Muscle of back (tissue), 11 donors: ENCODE data around the gene MXI1. TPM values are rescaled to one million over a fixed set of nuclear protein-coding genes. Genes with fewer than 3 reads are reported as not detected.
"Not testable (repeated sequence)": the region's sequence is repeated elsewhere in the genome, so short reads cannot be mapped to it uniquely, and the experiment has no call there.

Experiments used
- DNase-seq, 3 donors: peaks; one replicate each; pipeline versions ENCODE4 v3.0.0 to v3.0.0-alpha.2; 2013
- polyA plus RNA-seq, 10 donors: library from polyadenylated mRNA; unstranded; fragments of 120-200 nt; gene quantifications; one replicate each; pipeline ENCODE4 v1.2.1, GENCODE V29; 2013; ENCODE audit not compliant: insufficient read length in 10 of 10

Gene MXI1
- polyA plus RNA-seq, 10 donors, result 17.8 to 39.3 (median 23.6) TPM

DNA sequence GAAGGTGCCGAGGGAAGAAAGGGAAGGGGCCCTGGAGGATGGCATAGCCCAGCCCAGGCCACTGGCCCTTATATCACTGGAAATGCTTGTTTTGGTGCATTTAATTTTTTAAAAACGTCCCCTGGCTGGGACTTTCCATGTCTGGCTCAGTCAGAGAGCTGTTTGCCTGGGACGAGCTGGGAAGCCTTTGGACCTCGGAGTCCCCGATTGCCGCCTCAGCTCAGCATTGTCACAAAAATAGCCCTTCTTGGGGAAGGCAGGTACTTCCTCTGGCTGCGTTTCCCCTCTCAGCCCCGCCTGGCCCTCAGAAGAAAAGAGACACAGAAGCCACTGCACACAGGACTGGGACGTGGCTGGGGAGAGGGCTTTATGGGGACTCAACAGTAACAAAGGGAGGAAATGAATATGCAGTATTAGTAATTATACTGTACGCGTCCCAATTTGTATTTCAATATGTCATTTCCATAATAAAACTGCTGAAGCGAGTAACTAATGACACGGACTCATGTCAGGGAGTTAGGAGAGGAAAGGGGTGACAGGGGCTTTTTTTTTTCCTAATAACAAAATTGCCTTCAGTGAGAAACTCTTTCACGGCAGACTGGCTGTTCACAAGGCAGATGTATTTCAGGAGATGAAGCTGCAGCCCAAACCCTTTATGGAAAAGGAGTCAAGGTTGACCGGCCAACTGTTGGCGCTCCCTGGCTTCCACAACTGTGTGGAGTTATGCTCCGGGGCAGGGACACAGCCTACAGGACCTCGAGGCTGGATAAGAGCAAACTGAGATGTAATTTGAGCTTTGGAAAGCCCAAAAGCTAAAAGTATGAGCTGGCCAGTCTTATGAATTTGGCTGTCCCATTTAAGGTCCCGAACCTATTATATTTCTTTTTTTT is 31.0 kb upstream of the MXI1 start:
- DNase-seq, result no peak

DNA sequence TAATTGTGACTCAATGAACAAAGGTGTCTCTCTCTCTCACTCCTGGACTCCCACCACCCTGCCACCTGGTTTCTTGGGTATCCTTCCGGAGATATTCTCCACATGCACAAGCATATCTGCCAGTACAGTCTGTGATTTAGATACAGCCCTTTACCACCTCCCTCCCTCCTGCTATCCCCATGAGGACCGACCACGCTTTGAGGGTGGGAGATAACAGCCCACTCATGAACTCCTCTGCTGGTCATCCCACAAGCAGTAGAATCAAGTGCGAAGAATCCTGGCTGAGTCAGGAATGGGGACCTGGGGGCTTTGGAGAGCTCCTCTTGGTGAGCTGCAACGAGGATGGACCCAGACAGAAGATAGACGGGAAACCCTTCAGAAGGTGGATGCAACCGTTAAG is 28.2 kb upstream of the MXI1 start:
- no peak for DNase-seq

DNA sequence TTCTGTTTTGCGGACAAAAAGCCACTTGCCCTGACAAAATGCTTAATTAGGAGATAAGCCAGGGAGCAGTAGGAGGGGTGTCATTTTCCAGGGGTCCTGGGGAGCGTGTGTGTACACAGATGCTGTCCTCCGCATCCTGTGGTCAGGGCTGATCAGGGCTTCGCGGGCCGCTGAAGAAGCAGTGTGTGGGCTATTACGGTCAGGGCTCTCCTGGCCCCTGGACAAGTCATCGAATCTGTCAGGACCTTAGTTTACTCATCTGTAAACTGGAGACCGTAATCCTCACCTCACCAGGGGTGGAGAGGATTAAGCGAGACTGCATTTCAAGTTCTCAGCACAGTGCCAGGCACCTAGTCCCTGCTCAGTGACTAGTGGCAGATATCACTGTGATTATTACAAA is 26.0 kb upstream of the MXI1 start:
- no peak for DNase-seq

DNA sequence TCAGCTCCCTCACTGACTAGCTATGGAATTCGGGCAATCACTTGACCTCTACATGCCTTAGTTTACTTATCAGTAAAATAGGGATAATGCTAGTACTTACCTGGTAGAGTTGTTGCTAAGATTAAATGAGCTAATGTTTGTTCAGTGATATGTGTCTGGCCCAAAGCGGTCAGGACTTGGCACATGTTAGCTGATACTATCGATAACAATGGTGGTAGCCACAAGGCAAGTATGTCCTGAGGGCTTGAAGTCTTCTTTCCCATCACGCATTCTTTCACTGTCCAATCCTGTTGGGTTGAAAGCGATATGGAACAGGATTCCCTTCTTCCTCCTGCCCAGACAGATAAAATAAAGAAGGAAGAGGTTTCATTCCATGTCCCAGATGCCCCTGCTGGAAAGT is 25.5 kb upstream of the MXI1 start:
- no peak for DNase-seq

DNA sequence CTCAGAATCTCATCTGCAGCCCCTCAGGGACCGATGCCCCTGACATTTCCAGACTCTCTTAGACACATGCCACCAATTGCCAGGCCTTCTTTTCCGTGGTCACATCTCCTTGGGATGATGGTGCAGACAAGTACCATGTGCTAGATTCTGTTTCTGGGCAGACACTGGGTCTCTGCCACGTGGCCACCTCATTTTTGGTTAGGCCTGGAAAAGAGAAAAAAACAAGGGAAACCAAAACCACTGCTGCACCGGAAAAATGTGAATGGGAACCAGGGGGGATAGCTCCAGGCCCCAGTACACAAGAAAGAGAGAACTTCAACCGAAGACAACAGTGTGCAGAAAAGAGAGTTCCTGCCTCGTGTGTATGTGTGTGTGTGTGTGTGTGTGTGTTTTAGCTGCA is 23.0 kb upstream of the MXI1 start:
- DNase-seq, result no peak

DNA sequence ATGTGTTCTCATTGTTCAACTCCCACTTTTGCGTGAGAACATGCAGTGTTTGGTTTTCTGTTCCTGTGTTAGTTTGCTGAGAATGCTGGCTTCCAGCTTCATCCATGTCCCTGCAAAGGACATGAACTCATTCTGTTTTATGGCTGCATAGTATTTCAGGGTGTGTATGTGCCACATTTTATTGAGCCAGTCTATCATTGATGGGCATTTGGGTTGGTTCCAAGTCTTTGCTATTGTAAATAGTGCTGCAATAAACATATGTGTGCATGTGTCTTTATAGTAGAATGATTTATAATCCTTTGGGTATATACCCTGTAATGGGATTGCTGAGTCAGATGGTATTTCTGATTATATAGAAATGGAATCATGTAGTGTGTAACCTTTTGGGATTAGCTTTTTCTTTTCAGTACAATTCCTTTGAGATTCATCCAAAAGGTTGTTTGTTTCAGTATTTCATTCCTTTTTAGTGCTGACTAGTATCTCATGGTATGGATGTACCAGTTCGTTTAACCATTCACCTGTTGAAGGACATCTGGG is 21.7 kb upstream of the MXI1 start:
- not testable (repeated sequence) for DNase-seq

DNA sequence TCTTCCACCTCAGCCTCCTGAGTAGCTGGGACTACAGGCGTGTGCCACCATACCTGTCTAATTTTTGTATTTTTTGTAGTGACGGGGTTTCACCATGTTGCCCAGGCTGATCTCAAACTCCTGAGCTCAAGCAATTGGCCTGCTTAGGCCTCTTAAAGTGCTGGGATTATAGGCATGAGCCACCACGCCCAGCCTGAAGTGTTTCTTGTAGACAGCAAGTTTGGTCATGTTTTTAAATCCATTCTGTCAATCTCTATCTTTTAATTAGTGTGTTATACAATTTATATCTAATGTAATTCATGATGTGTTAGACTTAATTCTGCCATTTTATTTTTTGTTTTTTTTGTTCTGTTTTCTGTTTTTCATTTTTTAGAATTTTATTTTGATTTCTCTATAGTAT is 17.2 kb upstream of the MXI1 start:
- no peak for DNase-seq

DNA sequence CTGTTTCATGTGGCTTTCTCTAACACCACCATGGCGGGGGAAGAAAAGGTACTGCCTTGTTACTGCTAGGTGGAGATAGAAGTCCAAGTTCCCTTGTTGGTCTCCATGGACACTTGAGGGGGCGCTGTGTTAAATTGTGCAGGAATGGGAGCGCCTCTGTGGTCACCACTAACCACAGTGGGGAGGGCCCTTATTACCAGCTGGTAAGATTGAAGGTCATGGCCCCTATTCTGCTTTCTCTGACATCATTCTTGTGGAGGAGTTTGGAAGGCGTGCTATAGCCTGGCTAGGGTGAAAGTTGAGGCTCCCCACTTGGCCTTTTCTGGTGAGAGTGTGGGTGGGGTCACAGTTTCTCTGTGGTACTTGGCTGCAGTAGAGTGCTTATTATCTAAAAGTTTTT is 14.9 kb upstream of the MXI1 start:
- no peak for DNase-seq

DNA sequence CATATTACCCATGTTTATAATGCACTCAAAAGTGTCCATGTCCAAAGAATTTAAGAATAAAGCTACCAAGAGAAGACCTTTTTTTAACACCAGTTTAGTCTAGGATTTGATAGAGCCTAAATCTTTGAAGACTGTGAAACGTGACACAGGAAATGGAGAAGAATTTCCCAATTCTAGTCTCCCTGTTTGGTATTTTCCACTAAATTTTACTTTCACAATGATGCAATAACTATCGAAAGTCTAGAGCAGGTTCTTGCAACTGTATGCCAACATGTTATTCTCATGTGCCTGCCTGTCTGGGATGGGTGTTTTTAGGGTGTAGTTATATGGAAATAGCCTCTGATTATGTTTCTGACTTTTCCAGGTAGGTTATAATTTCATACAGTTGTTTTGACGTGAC is 6.9 kb upstream of the MXI1 start:
- DNase-seq, result no peak

DNA sequence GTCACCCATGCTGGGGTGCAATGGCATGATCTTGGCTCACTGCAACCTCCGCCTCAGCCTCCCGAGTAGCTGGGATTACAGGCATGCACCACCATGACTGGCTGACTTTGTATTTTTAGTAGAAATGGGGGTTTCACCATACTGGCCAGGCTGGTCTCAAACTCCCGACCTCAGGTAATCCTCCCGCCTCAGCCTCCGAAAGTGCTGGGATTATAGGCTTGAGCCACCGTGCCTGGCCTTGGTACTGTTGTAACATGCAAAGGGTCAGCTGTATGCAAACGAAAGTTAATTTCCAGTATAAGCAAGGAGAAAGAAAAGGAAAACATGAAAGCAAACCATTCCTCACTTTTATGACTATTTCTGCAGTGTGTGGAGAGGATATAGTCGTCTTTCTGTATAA is 6.4 kb upstream of the MXI1 start:
- not testable (repeated sequence) for DNase-seq

DNA sequence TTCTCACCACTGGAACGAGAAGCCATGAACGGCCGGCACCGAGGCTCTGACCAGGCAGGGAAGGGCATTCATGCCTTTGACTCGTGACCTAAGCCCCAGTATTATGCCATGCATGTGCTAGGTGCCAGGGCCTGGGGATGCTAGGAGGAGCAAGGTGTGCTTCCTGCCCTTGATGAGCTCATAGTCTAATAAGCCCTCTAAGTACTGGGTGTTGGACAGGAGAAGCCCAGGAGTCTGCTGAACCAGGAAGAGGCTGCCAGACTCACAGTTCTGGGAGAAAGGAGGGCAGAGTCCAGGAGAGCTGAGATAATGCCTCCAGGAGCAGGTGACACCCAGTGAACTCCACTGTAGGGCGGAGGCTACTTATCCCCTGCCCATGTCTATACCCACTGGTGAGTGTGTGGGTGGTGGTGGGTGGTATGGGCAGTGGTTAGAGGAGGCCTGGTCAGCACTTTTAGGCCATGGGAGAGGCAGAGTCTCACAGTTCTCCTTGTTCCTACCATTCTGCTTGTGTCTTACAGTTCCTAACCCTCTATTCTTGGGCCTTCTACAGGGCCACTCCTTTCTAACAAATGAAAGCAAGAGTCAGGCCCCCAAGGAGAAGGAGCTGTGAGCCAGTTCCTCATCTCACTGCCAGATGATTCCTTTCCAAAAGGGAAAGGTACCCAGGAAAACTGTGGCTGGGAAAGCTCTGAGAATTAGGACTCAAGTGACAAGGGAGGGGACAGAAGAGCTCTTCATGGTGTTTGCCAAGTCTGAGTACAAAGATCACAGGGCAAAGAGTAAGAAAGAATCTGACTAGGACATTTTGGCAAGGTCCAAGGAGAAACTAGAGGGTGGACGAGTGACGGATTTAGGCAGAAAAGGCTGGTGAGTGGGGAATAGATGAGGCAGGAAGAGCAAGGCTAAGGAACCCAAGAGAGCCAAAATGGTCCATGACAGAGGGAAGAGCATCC is 3.6 kb upstream of the MXI1 start:
- no peak for DNase-seq

DNA sequence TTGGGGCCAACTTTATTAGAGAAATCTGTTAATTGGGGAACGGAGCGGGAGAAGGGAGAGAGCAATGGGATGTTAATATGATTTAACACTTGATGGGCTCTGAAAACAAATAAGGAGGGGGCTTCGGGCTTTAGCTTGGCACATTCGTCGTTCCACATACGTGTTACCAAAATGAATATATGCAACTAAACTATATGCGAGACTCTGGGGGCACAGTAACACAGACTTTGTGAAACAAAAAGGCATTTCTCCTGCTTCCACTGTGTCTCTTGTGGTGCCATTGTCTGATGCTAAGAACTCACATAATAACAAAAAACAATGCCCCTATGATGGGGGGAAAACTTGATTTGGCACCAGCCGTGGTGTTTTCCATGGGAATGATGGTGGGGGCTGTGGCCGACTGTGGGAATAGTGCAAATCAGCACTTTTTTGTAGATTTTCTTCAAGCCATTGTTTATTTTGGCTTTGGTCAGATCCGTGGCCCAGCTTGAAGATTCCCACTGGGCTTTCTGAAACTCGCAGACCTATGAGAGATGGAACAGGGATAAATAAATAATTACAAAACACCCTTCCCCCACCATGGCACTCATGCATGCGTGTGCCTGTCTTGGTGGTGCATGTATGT is 2.2 kb upstream of the MXI1 start:
- DNase-seq, result no peak

DNA sequence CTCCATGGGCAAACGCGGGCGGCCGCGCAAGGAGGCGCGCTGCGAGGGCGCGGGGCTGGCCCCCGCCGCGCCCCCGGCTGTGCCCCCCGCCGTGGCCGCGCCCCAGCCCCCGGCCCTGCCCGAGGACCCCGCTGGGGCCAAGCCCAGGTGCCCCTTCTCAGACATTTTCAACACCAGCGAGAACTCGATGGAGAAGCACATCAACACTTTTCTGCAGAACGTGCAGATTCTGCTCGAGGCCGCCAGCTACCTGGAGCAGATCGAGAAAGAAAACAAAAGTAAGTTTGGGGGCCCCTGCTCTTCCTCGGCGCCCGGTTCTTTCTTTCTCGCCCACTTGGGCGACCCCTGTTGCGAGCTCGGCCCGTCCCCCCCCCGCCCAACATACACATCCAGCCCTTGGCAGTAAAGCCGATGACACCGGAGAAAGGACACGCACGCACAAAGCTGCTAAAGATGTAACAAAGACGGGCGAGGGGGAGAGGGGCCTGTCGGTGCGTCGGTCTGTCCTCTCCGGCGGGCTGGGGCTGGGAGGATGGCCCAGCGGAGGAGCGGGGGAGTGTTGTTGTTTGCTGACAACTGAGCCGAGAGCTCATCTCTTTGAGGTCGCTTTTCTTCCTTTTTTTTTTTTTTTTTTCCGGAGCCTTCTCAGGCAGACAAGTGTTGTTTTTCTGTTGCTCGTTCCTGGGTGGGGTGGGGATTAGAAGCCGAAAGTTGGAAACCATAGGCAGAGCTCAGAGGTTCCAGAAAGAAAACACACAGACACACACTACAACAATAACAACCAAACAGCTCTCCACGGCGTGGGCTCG is 604 bp downstream of the MXI1 start:
- DNase-seq, result peak; percentile 45 to 88 (median 63)

DNA sequence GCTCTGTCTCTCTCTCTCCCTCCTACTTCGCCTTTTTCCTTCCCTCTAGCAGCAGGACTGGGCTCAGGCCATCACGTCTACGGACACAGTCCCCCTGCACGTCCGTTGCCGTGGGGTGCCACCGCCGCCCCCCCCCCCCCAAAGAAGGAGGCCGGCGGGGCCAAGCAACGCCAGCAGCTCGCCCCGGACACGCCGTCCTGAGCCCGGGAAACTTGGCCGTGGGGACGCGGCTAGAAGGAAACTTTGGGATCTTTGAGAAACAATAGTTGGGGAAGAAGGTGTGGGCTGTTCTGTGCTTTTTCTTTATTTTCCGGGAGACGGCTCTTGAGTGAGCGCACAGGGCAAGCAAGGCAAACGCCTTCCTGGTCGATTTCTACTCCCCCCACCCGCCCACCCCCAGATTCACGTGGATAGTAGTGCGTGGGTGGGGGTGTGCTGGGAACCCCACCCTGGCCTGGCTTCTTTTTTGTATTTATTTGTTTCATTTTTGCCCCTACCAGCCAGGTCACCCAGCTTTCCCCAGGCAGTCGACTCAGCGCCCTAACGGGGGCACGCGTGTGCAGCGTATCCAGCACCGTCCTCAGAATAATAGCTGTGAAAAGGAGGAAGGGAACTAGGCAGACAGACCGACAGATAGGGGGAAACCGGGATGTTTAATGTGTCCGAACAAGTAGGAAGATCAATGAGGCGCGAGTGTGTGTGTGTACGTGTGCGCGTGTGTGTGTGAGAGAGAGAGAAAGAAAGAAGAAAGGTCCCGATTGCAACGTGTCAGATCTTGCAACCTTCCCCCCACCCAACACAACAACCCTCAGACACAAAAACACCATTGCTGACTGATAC is 1.4 kb downstream of the MXI1 start:
- DNase-seq, result peak in 1 of 3 donors; percentile 34

DNA sequence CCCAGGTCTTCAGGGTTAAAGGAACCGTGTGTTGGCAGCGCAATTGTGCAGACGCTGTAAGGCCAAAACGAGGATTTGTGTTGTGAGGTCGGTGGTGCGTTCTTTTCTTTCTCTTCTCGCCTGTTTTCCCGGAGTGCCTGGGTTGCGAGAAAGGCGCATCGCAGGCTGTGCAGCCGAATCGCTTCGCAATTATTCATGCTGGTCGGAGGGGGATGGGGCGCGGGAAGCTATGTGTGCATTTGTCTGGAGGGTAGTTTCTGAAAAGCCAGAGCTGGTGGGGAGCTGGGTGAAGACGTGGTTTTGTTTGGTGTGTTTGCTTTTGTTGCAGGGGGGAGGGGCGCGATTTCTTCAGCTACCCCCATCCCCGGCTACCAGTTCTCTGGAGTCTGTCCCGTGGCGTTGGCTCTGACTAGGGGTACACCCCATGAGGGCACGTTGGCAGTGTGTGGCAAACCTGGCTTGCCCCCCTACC is 2.1 kb downstream of the MXI1 start:
- peak; percentile 62 to 85 (median 75) for DNase-seq

DNA sequence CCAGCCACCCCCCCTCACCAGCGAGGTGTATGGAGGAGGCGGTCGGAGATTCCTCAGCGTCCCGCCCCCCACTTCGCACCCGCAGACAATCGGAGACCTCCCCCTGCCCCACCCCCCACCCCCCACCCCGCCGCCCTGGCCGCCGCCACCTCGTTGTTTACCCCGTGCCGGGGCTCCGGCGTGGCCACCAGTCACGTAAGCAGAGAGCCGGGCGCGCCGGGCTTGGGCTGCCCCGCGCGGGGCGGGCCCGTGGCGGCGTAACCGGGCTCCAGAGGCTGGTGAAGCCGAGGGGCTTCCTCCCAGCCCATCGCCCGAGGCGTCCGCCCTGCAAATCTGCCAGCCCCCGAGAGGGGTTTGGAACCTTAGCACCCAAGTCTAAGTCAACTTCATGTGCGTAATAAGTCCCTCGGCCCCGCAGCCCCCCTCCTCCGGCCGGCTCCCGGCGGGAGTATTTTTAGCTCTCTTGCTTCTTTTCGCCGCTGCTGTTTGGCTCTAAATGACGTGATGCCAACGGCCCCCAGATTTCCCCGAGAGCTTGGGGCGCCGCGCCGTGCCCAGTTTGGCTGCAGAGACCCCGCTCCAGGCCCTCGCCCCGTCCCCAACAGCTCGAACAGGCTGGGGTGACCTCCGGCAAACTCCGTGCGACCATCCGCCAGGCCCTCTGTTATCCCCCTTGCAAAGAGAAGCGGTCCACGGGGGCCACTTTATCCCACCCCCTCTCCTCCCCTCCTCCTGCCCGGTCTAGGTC is 2.7 kb downstream of the MXI1 start:
- DNase-seq, result peak; percentile 37 to 77 (median 43)

DNA sequence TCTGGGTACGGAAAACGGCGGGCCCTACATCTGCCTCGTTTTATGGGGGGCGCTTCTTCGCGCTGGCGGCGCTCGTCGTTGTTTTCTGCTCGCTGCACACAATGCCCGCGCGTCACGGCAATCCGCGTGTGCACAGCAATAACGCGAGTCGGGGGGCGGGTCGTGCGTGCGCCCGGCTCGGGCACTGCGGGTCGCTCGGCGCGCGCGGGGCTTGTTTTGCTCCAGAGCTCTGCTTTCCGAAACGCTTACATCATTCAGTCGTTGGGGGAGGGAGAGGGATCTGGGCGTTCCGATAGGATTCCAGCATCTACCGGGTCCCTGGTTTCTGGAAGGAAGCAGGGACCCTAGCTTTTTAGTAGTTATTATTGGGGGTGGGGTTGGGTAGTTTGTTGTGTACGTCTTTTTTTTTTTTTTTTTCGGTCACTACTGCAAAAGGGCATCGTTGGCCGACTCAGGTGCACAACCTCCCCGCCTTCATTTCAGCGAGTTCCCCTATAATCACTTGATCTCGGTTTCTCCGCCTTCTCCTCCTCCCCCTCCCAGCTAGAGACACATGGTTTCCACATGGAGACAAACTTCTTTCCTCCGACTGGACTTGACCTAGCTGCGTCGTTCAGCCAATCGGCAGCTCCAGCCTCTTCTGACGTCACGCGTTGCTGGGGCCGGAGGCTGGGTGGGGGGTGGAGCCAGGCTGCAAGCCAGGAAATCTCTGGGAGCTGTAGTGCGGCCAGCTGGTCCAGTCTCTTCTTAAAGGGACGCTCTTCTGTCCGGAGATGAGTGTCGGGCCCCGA is 3.5 kb downstream of the MXI1 start:
- DNase-seq, result peak; percentile 98 to 99 (median 99)

DNA sequence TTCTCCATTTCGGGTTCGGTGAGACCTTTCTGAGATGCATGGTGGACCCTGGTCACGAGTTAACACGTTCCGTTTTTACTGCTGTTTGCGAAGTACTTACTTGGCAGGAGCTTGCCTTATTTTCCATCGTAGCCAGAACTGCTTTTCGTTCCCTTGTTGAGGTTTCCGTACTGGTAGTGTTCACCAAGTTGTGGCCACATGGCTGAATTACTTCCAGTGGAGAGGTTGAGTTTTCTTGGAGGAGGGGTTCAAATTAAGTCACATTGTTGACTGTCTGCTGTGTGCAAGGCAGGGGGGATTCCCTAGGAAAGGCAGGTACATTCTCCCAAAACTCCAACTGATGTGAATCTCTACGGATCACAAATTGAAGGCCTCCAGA is 4.0 kb downstream of the MXI1 start:
- no peak for DNase-seq
